Gastroesophageal sphincter (tissue), 3 donors: ENCODE data around the gene R3HCC1L.

Experiments used
- CTCF ChIP-seq, 4 experiments: fragments of 200-600 bp in 2 of 4; fragments of 450-650 bp in 2 of 4; sonication (generic) in 1 of 4; IDR thresholded peaks; one replicate each; pipeline ENCODE4 v1.5.1; 2017 to 2019; ENCODE audit warnings: antibody characterized with exemption in 4 of 4, mild to moderate bottlenecking in 2 of 4, moderate library complexity in 2 of 4
- EP300 ChIP-seq: sonication (generic); formaldehyde crosslinking; IDR thresholded peaks from one replicate; pipeline ENCODE4 v1.6.1; 2017; ENCODE audit warnings: antibody characterized with exemption, mild to moderate bottlenecking
- POLR2A ChIP-seq, 2 donors: fragments of 450-650 bp; IDR thresholded peaks; one replicate each; pipeline ENCODE4 v1.6.1; 2017; ENCODE audit warnings: antibody characterized with exemption in 2 of 2, mild to moderate bottlenecking in 2 of 2, moderate library complexity in 1 of 2
- POLR2AphosphoS5 ChIP-seq: sonication (generic); formaldehyde crosslinking; IDR thresholded peaks from one replicate; pipeline ENCODE4 v1.6.1; 2017; ENCODE audit warnings: antibody characterized with exemption

- TF ChIP-seq CTCF (IDR thresholded peaks at IDR 0.05), result no peak
- TF ChIP-seq POLR2AphosphoS5, result no peak
- no peak for TF ChIP-seq EP300
- TF ChIP-seq POLR2A (IDR thresholded peaks at IDR 0.05), result no peak
Measured at GRCh38 chr10:98240524-98240923, 106.1 kb downstream of the R3HCC1L start.
